ENCODE measurements around the gene ARRB1. TPM values are rescaled to one million over a fixed set of nuclear protein-coding genes. Genes with fewer than 3 reads are reported as not detected.

The ARRB1 gene
- total and polyA plus RNA-seq, 5 donors, result 12.1 to 32.5 (median 26.4) TPM

DNA sequence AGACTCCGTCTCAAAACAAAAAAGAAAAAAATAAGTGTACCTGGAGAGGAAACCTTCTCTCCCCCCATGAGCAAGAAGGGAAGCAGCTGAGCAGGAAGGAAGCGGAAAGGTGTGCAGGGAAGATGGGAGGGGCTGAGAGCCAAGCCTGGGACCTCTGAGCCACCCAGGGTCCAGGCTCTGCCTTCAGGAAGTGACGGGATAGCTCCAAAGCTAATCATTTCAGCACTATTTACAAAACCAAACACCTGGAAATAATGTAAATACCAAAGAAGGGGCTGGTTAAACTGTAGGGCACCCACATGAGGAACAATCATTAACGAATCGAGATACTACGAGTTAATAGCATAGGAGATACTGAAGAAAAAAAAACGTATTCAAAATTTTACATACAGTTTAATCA is 27.9 kb downstream of the ARRB1 start:
- H3K27me3 ChIP-seq (ENCODE audit: control insufficient read depth, insufficient read depth), result no peaks in the 10 kb centered on the region
- WGBS, result 70% methylated on average over 7 of the region's 7 CpGs
- H3K27ac ChIP-seq (ENCODE audit: low read length), result no peak overlapping the region
- no peak overlapping the region for H3K4me3 ChIP-seq (ENCODE audit: low read length)
- H3K9me3 ChIP-seq (ENCODE audit: control insufficient read depth, low read length), result no peaks in the 10 kb centered on the region
- ATAC-seq (no peak), DNase-seq (peak in 2 of 3 donors; percentile 2 to 11)
- H3K4me1 ChIP-seq (ENCODE audit: control insufficient read depth, insufficient read depth, low read length), result peaks cover 10% of the 10 kb centered on the region
- intact Hi-C loops (cut with DNase I), result no loop called here

DNA sequence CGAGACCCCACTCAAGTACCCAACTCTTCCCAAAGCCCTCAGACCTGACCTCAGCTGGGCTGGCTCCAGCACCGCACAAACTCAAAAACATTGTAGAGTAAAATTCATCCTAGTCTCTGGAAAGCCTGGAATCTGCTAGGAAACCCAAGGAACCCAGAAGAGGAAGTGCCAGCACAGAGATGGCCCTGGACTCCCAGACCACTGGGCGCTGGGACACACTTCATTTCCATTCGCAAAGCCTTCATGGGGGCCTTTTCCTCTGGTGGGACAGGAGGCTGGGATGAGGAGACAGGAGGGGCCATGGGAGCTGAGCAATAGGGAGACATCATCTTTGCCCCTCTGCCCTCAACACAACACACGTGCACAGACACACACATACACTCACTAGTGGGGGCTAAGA is 30.8 kb downstream of the ARRB1 start:
- WGBS, result 85% methylated on average over 5 of the region's 5 CpGs
- DNase-seq (peak in 2 of 3 donors; percentile 5 to 17), ATAC-seq (no peak)
- H3K4me1 ChIP-seq (ENCODE audit: control insufficient read depth, insufficient read depth, low read length), result peaks cover 8% of the 10 kb centered on the region
- H3K4me3 ChIP-seq (ENCODE audit: low read length), result no peak overlapping the region
- H3K27ac ChIP-seq (ENCODE audit: low read length), result no peak overlapping the region
- no peaks in the 10 kb centered on the region for H3K9me3 ChIP-seq (ENCODE audit: control insufficient read depth, low read length)
- intact Hi-C loops (cut with DNase I), result no loop called here
- no peaks in the 10 kb centered on the region for H3K27me3 ChIP-seq (ENCODE audit: control insufficient read depth, insufficient read depth)

DNA sequence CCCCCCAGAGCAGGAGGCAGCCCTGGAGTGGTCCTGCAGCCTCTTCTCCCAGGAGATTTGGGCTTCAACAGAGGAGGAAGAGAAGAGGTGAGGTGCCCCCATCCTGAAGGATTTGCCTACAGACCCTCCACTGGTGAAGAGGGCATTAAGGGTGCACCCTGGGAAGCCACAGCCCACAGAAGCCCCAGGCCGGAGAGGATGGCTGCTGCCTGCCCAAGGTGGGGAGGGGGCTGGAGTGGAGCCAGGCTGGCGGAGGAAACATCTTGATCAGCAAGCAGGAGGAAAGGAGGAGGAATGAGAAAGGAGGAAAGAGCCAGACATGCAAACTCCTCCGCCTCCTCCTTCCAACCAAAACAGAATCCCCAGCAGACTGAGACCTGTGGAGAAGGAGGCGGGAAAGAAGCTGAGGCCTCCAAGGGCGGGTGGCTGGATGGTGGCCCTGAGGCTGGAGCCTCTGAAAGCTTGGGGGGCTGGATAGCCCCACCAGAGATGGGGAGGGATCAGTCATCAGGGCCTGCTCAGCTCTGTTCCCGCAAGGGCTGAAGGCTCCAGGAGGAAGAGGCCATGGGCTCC is 31.3 kb downstream of the ARRB1 start:
- WGBS, result 53% methylated on average over 6 of the region's 6 CpGs
- peaks cover 8% of the 10 kb centered on the region for H3K4me1 ChIP-seq (ENCODE audit: control insufficient read depth, insufficient read depth, low read length)

DNA sequence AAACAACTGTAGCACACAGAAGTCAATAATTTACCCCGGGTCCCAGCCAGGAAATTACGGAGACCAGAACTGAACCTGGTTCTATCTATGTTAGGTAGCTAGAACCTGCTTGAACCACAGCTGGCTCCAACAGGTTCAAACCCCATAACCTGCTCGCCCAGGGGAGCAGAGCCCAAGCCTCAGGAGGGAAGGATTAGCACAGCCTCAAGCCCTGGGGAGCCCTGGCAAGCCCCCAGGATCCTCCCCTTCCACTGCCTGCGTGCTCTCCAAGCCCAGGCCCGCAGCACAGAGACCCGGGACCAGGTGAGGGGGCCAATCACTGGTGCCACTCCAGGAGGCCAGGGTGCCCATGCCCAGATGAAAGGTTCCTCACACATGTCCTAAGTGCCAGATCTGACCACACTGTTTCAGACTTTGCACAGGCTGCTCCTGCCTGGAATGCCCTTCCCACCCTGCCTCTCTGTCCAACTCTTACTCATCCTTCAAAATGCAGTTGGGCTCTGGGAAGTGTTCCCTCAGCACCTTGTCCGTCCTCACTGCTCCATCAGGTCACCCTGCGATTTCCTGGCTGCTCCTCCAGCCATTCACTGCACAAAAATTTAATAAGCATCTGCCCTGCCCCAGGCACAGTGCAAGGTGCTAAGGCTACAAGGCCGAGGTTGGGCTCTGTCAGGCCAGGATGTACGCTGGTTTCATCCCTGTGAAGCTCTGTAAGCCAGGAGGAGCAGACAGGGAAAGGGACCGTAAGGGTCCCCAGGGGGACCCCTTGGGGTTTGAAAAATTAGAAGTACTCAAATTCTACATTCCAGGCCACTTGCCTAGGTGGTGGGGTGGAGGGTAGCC is 32.2 kb downstream of the ARRB1 start:
- 75% methylated on average over 11 of the region's 11 CpGs for WGBS
- Histone ChIP-seq H3K27me3 (ENCODE audit: control insufficient read depth, insufficient read depth) (no peaks in the 10 kb centered on the region), H3K4me1 (ENCODE audit: control insufficient read depth, insufficient read depth, low read length) (peaks cover 9% of the 10 kb centered on the region), H3K27ac (ENCODE audit: low read length) (no peak overlapping the region), H3K4me3 (ENCODE audit: low read length) (no peak overlapping the region), H3K9me3 (ENCODE audit: control insufficient read depth, low read length) (no peaks in the 10 kb centered on the region)
- intact Hi-C loops (cut with DNase I), result no loop called here
- DNase-seq (peak in 2 of 3 donors; percentile 48), ATAC-seq (no peak)

More for the DNA sequence above, 31.3 kb downstream of the ARRB1 start:
- no peak overlapping the region for H3K27ac ChIP-seq (ENCODE audit: low read length)
- no peak for ATAC-seq
- no peaks in the 10 kb centered on the region for H3K27me3 ChIP-seq (ENCODE audit: control insufficient read depth, insufficient read depth)
- intact Hi-C loops (cut with DNase I), result no loop called here
- no peak overlapping the region for H3K4me3 ChIP-seq (ENCODE audit: low read length)
- DNase-seq, result peak in 2 of 3 donors; percentile 66 to 67
- no peaks in the 10 kb centered on the region for H3K9me3 ChIP-seq (ENCODE audit: control insufficient read depth, low read length)

DNA sequence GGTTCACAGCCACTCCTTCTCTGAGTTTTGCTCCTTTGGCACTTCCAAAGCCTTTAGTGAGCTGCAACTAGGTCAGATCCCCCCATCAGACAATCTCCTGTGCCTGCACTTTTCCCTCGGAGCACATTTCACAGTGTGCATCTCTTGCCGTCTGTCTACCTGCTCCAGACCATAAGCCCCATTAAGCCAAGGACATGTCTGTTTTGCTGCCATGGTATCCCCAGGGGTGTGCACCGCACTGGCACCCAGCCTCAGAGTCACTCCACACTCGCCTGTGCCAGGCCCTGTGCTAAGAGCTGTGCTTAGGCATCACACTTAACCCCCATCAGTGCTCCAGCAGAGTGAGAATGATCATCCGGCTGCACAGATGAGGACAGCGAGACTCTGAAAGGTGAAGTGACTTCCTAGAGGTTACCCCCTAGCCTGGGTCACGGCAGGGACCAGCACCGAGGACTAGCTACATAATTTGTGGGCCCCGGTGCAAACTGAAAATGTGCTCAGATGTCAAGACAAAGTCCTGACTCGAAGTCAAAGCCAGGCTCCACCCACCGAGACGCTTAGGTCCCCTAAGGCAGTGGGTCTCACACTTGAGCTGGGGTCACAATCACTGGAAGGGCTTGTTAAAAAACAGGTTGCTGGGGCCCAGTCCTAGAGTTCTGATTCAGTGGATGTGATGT is 33.9 kb downstream of the ARRB1 start:
- ATAC-seq, result no peak
- Histone ChIP-seq H3K27ac (ENCODE audit: low read length) (no peak overlapping the region), H3K27me3 (ENCODE audit: control insufficient read depth, insufficient read depth) (no peaks in the 10 kb centered on the region), H3K4me1 (ENCODE audit: control insufficient read depth, insufficient read depth, low read length) (peaks cover 18% of the 10 kb centered on the region), H3K4me3 (ENCODE audit: low read length) (no peak overlapping the region), H3K9me3 (ENCODE audit: control insufficient read depth, low read length) (no peaks in the 10 kb centered on the region)
- peak in 2 of 3 donors; percentile 57 to 66 for DNase-seq
- 56% methylated on average over 12 of the region's 12 CpGs for WGBS
- intact Hi-C loops (cut with DNase I), result no loop called here

DNA sequence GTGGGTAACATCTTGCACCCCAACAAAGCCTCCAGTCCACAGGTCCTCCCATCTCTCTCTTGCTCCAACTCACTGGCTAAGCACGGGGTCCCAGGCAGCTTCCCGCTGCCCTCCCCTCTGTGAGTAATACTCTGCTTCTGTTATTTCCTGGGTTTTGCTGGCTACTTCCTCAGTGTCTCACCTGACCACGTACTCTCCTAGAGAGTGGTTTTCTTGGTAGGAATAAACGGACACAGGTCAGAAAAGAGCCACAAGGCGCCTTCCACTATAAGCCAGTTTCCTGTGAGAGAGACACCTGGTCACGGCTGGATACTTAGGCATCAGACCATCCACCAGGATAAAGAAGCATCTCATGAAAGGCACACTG is 36.0 kb downstream of the ARRB1 start:
- WGBS, result 66% methylated on average over 6 of the region's 6 CpGs
- no peaks in the 10 kb centered on the region for H3K27me3 ChIP-seq (ENCODE audit: control insufficient read depth, insufficient read depth)
- no peak overlapping the region for H3K27ac ChIP-seq (ENCODE audit: low read length)
- peaks cover 15% of the 10 kb centered on the region for H3K4me1 ChIP-seq (ENCODE audit: control insufficient read depth, insufficient read depth, low read length)
- ATAC-seq (no peak), DNase-seq (peak in 2 of 3 donors; percentile 1 to 2)
- H3K4me3 ChIP-seq (ENCODE audit: low read length), result no peak overlapping the region
- intact Hi-C loops (cut with DNase I), result no loop called here
- H3K9me3 ChIP-seq (ENCODE audit: control insufficient read depth, low read length), result no peaks in the 10 kb centered on the region

DNA sequence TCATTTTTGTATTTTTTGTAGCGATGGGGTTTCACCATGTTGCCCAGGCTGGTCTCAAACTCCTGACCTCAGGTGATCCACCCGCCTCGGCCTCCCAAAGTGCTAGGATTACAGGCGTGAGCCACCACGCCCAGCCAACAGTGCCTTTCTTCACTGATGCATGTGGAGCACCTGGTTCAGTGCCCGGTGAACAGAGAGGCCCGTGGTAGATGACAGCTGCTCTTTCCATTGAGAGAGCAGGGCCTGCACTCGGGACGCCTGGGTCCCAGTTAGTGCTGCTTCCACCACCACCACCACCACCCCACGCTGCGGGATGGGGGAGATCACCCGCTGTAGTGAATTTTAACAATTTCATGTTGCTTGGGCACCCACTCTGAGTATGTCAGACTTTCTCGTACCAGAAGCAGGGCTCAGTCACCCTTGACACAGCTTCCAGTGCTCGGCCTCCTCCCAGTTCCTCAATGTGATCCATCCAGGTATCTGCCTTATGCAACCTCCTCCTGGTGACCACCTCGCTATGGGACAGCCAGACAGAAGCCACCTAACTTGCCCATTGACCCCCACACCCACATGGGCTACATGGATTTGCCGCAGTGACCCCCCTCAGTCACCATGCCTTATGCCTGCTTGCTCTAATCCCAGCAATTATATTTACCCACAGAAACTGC is 36.6 kb downstream of the ARRB1 start:
- Histone ChIP-seq H3K4me3 (ENCODE audit: low read length) (no peak overlapping the region), H3K27ac (ENCODE audit: low read length) (no peak overlapping the region), H3K9me3 (ENCODE audit: control insufficient read depth, low read length) (no peaks in the 10 kb centered on the region), H3K27me3 (ENCODE audit: control insufficient read depth, insufficient read depth) (no peaks in the 10 kb centered on the region), H3K4me1 (ENCODE audit: control insufficient read depth, insufficient read depth, low read length) (peaks cover 15% of the 10 kb centered on the region)
- 85% methylated on average over 16 of the region's 16 CpGs for WGBS
- DNase-seq (peak in 2 of 3 donors; percentile 33 to 34), ATAC-seq (no peak)
- intact Hi-C loops (cut with DNase I), result no loop called here

DNA sequence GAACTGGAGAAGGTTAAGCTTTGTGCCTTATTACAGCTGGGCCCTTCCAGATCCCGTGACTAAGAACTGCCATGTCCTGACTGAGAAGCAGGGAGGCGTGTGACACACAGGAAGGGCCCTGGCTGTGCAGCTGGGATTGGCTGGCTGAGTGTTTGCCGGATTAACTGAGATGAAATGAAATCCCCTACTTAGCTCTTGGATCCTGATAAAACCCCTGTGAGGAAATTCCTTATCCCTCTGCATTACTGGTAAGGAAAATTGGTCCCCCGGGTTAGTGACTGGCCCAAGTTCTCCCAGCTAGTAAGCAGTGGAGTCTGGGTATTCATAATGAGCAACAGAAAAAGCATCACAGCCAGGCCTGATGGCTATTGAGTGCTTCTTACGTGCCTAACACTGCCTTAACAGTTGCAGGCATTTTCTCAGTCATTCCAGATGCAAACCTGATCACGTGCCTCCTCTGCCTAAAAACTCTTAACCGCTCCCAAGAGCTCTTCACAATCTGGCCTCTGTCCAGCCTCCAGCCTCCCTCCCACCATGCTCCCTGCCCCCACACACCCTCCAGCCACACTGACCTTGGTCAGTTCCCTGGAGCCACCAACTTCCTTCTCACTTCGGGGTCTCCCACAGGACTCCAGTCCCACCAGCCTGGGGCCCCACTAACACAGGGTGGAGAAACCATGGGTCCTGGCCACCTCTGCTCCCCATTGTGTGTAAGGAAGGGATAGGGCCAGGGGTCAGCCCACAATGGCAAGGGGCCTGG is 37.8 kb downstream of the ARRB1 start:
- H3K4me1 ChIP-seq (ENCODE audit: control insufficient read depth, insufficient read depth, low read length), result peaks cover 12% of the 10 kb centered on the region
- intact Hi-C loops (cut with DNase I), result no loop called here
- H3K27me3 ChIP-seq (ENCODE audit: control insufficient read depth, insufficient read depth), result no peaks in the 10 kb centered on the region
- peak overlapping the region; percentile 68 for H3K27ac ChIP-seq (ENCODE audit: low read length)
- ATAC-seq (peak; percentile 58 to 78), DNase-seq (peak; percentile 76 to 86 (median 83))
- no peak overlapping the region for H3K4me3 ChIP-seq (ENCODE audit: low read length)
- WGBS, result 30% methylated on average over 8 of the region's 8 CpGs
- no peaks in the 10 kb centered on the region for H3K9me3 ChIP-seq (ENCODE audit: control insufficient read depth, low read length)

DNA sequence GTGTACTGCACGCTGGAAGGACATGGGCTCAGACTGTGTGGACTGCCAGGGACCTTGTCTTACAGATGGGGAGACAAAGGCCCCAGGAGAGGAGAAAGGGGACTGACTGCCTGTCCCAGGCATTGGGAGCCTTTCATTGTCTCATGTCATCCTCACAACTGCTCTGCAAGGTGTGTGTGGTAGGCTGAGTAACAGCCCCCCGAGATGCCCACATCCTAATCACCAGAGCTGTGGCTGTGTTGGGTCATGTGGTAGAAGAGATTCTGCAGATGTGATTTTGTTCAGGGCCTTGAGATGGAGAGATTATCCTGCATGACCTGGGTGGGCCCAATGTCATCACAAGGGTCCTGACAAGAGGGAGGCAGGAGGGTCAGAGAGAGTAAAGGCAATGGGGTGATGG is 39.1 kb downstream of the ARRB1 start:
- no peak for ATAC-seq
- H3K27ac ChIP-seq (ENCODE audit: low read length), result peak overlapping the region; percentile 93
- no peak for DNase-seq
- H3K27me3 ChIP-seq (ENCODE audit: control insufficient read depth, insufficient read depth), result no peaks in the 10 kb centered on the region
- WGBS, result 70% methylated on average over 2 of the region's 2 CpGs
- no peak overlapping the region for H3K4me3 ChIP-seq (ENCODE audit: low read length)
- no peaks in the 10 kb centered on the region for H3K9me3 ChIP-seq (ENCODE audit: control insufficient read depth, low read length)
- intact Hi-C loops (cut with DNase I), result no loop called here
- peaks cover 15% of the 10 kb centered on the region for H3K4me1 ChIP-seq (ENCODE audit: control insufficient read depth, insufficient read depth, low read length)

DNA sequence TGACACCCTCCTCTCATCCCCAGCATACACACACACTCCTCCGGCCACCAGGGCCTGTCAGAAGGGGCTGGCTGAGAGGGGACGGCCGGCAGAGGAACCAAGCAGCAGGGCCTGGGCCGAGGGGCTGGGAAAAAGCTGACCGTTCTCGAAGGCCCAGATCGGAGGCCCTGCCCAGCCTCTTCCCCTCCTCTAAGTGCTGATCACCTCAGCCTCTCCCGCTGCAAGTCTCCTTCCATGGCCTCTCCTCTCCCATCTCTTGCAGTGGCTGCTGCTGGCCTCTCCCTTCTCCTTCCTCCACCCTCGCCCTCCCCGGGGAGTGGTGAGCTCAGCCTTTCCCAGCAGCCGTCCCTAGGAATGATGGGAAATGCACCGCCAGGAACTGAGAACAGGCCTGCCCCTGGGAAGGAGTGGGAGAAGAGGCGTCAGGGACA is 39.6 kb downstream of the ARRB1 start:
- Histone ChIP-seq H3K4me3 (ENCODE audit: low read length) (peak overlapping the region; percentile 36), H3K27ac (ENCODE audit: low read length) (peak overlapping the region; percentile 93), H3K4me1 (ENCODE audit: control insufficient read depth, insufficient read depth, low read length) (peaks cover 15% of the 10 kb centered on the region), H3K9me3 (ENCODE audit: control insufficient read depth, low read length) (no peaks in the 10 kb centered on the region), H3K27me3 (ENCODE audit: control insufficient read depth, insufficient read depth) (no peaks in the 10 kb centered on the region)
- DNase-seq (peak; percentile 91 to 95 (median 93)), ATAC-seq (peak; percentile 90 to 93)
- intact Hi-C loops (cut with DNase I), result no loop called here
- 36% methylated on average over 13 of the region's 13 CpGs for WGBS

All from right cardiac atrium (tissue), 5 donors.